Right forelimb (tissue), 1 donor: ENCODE results near the gene HBQ1.
"Not testable (repeated sequence)": the region's sequence is repeated elsewhere in the genome, so short reads cannot be mapped to it uniquely, and the experiment has no call there.

Experiments used
- DNase-seq: peaks from one replicate; pipeline ENCODE4 v3.0.0-alpha.2; 2018

The HBQ1 gene

DNA sequence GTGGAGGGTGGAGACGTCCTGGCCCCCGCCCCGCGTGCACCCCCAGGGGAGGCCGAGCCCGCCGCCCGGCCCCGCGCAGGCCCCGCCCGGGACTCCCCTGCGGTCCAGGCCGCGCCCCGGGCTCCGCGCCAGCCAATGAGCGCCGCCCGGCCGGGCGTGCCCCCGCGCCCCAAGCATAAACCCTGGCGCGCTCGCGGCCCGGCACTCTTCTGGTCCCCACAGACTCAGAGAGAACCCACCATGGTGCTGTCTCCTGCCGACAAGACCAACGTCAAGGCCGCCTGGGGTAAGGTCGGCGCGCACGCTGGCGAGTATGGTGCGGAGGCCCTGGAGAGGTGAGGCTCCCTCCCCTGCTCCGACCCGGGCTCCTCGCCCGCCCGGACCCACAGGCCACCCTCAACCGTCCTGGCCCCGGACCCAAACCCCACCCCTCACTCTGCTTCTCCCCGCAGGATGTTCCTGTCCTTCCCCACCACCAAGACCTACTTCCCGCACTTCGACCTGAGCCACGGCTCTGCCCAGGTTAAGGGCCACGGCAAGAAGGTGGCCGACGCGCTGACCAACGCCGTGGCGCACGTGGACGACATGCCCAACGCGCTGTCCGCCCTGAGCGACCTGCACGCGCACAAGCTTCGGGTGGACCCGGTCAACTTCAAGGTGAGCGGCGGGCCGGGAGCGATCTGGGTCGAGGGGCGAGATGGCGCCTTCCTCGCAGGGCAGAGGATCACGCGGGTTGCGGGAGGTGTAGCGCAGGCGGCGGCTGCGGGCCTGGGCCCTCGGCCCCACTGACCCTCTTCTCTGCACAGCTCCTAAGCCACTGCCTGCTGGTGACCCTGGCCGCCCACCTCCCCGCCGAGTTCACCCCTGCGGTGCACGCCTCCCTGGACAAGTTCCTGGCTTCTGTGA is 3.5 kb upstream of the HBQ1 start, which contains the start of gene HBA1:
TSS of gene HBA1 (plus strand) at position 204 of the 906 bp plus-strand sequence. CDS start at position 241, 37 bp downstream.
- DNase-seq, result not testable (repeated sequence)

GRCh38 chr16:177394-177822 is 2.9 kb upstream of the HBQ1 start:
- DNase-seq, result peak; percentile 74

DNA sequence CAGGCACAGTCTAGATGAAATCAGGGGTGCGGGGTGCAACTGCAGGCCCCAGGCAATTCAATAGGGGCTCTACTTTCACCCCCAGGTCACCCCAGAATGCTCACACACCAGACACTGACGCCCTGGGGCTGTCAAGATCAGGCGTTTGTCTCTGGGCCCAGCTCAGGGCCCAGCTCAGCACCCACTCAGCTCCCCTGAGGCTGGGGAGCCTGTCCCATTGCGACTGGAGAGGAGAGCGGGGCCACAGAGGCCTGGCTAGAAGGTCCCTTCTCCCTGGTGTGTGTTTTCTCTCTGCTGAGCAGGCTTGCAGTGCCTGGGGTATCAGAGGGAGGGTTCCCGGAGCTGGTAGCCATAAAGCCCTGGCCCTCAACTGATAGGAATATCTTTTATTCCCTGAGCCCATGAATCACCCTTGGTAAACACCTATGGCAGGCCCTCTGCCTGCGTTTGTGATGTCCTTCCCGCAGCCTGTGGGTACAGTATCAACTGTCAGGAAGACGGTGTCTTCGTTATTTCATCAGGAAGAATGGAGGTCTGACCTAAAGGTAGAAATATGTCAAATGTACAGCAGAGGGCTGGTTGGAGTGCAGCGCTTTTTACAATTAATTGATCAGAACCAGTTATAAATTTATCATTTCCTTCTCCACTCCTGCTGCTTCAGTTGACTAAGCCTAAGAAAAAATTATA is 2.1 kb upstream of the HBQ1 start:
- no peak for DNase-seq

- no peak for DNase-seq
Observed at GRCh38 chr16:178668-179015, 1.6 kb upstream of the HBQ1 start.

GRCh38 chr16:179211-180092 is 807 bp upstream of the HBQ1 start:
- DNase-seq, result no peak

DNA sequence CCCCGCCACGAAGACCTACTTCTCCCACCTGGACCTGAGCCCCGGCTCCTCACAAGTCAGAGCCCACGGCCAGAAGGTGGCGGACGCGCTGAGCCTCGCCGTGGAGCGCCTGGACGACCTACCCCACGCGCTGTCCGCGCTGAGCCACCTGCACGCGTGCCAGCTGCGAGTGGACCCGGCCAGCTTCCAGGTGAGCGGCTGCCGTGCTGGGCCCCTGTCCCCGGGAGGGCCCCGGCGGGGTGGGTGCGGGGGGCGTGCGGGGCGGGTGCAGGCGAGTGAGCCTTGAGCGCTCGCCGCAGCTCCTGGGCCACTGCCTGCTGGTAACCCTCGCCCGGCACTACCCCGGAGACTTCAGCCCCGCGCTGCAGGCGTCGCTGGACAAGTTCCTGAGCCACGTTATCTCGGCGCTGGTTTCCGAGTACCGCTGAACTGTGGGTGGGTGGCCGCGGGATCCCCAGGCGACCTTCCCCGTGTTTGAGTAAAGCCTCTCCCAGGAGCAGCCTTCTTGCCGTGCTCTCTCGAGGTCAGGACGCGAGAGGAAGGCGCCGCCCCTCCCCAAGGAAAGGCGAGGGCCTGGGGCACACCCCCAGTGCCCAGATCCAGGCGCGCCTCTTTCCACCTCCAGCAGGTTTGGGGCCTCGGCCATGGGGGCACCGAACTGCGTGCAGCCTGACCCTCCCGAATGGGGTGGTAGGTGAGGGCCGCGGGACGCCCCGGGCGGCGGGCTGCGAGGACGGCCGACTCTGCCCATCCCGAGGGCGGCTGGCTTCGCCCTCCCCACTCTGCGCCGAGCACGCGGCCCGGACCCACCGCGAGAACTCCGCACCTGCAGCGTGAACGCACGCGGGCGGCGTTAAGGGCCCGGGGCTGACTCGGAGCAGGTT is 664 bp downstream of the HBQ1 start:
- peak; percentile 64 for DNase-seq

DNA sequence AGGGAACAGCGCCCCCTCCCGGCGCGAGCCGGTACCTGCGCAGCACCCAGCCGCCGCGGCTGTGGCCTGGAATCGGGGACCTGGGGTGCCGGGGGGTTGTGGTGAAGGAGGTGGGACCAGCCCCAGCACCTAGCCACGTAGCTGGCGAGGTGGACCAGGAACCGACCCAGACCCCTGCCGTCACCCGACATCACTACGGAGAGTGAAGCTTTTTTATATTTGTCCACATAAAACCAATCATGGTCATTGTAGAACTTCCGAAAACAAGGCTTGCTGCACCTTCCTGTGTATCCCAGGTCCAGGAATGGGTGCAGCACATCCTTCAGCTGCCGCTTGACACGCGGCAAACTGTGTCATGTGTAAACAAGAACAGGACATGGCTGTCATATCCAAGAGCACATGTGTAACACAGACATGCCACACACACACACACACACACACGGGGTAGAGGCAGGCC is 1.3 kb downstream of the HBQ1 start:
- peak; percentile 87 for DNase-seq

- no peak for DNase-seq
Observed at GRCh38 chr16:183005-183404, 2.7 kb downstream of the HBQ1 start.

DNA sequence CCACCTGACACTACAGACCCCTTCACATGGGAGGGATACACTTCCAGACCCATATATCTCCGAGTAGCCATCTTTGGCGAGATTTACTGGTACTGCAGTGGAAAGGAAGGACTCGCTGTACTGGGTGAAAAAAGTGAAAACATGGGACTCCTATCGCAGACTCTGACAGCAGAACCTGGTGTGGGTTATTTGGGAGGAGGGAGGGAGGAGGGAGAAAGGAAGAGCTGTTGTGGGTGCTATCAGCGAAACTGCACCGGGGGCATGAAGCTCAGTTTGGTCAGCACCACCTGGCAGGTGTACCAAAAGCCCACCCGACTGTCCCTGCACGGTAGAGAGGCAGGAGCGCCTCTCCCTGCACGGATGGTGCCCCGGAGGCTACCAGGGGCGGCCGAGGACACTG is 5.0 kb downstream of the HBQ1 start:
- no peak for DNase-seq

- DNase-seq, result no peak
Observed at GRCh38 chr16:185691-186090, 5.4 kb downstream of the HBQ1 start.

GRCh38 chr16:187330-187729 is 7.1 kb downstream of the HBQ1 start:
- no peak for DNase-seq

DNA sequence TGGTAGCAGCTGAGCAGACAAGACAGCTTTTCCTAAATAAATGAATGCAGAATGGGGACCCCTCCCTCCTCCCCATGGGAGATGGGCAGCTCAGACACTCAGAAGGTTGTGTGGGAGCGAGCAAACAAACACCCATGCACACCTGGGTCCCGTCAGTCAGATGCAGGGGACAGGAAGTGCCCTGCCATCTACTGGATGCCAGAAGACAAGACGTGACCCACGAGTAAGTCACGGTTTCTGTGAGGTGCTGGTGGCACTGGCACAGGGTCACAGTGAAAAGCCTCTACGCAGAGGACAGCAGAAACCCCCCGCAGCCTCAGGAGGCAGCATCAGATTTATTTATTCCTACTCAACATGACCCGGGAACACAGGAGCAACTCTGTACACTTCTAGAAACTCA is 8.4 kb downstream of the HBQ1 start:
- no peak for DNase-seq

GRCh38 chr16:189604-190186 is 9.4 kb downstream of the HBQ1 start:
- DNase-seq, result no peak

DNA sequence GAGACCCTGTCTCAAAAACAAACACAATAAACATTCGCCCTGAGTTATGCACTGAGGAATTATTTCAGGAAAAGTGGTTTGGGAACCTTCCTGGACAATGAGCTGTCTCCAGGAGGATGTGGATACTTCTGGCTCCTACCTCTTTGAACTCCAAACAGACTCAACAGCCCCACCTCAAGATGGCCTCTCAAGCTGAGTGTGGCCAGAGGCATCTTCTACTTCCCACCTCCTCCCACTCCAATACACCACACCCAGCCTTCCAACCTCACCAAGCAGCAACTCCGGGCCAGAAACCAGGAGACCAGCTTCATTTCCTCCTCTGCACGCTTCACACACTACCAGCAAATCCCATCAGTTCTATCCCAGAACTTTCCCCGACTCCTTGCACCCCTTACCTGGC is 11.6 kb downstream of the HBQ1 start:
- DNase-seq, result no peak

DNA sequence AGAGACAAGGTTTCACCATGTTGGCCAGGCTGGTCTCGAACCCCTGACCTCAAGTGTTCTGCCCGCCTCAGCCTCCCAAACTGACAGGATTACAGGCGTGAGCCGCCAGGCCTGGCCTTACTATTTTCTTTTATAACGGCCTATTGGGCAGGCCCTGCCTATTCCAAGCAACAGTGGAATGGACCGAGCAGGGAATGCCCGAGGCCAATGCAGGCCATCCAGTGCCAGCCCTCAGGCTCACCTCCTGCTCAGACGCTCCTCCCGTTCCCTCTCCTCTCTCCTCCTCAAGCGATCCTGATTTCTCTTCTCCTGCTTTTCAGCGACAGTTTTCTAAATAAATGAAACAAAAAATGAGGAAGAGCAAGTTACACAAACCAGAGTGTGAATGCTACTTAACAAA is 12.4 kb downstream of the HBQ1 start:
- no peak for DNase-seq

DNA sequence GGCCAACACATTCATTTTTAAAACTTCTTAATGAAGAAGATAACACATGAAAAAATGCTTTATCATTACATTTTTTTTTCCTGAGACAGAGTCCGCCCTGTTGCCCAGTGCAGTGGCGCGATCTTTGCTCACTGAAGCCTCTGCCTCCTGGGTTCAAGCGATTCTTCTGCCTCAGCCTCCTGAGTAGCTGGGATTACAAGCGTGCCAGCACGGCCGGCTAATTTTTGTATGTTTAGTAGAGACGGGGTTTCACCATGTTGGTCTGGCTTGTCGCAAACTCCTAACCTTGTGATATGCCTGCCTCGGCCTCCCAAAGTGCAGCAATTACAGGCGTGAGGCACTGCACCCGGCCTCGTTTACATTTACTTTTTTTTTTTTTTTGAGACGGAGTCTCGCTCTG is 13.2 kb downstream of the HBQ1 start:
- DNase-seq, result no peak

DNA sequence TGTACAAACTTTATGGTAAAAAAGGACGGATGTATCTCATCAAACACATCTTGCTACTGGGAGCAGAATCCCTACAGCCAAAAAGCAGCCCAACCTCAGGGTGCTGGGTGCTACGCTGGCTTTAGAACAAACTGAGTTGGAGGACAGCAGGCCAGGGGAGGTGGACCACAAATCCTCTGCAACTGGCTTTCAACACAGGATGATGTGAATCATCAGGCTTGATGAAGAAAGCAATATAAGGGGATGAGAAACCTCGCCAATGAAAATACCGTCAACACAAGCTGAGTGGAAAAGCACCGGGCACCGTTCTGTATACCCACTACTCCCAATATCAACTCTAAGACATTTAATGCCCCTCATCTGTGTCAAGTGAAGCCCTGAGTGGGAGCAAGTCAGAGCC is 14.3 kb downstream of the HBQ1 start:
- DNase-seq, result no peak

DNA sequence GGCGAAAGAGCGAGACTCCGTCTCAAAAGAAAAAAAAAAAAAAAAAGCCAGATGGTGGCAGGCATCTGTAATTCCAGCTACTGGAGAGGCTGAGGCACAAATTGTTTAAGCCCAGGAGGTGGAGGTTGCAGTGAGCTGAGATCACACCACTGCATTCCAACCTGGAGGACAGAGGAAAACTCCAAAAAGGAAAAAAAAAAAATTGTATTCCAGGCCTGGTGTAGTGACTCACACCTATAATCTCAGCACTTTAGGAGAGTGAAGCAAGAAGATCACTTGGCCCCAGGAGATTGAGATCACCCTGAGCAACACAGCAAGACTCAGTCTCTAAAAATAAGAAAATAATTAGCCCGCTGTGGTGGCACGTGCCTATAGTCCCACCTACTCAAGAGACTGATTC is 20.1 kb downstream of the HBQ1 start:
- no peak for DNase-seq

DNA sequence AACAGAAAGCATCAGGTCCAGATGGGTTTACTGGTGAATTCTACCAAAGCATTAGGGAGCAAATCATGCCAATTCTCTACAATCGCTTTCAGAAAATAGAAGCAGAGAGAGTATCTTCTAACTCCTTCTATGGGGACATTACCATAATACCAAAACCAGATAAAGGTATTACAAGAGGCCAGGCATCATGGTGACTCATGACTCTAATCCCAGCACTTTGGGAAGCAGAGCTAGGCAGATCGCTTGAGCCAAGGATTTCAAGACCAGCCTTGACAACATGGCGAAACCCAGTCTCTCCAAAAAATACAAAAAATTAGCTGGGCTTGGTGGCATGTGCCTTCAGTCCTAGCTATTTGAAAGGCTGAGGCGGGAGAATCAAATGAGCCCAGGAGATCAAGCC is 23.0 kb downstream of the HBQ1 start:
- no peak for DNase-seq

- DNase-seq, result not testable (repeated sequence)
Observed at GRCh38 chr16:204046-204445, 23.8 kb downstream of the HBQ1 start.

- not testable (repeated sequence) for DNase-seq
Observed at GRCh38 chr16:209359-209758, 29.1 kb downstream of the HBQ1 start.
